K562 (cell line): ENCODE data around the gene DEFB124. TPM values are rescaled to one million over a fixed set of nuclear protein-coding genes. Genes with fewer than 3 reads are reported as not detected.

Experiments used
- CSDE1 ChIP-seq, 2 experiments: fragments of 450-650 bp; IDR thresholded peaks; 2 replicates each; pipeline ENCODE4 v1.6.1; 2016; ENCODE audit warnings: mild to moderate bottlenecking in 1 of 2
- CTBP1 ChIP-seq: fragments of 450-650 bp; IDR thresholded peaks from 2 replicates; pipeline ENCODE4 v1.6.1; 2016; ENCODE audit warnings: borderline replicate concordance
- MXI1 ChIP-seq: IDR thresholded peaks from 2 replicates; pipeline ENCODE4 v1.6.1; 2011; ENCODE audit warnings: low read depth, mild to moderate bottlenecking, improper control_type of control experiment, low read length
- RCOR1 ChIP-seq, 2 experiments: IDR thresholded peaks; 2 replicates each; pipeline ENCODE4 v1.6.1; 2012; ENCODE audit warnings: low read depth in 2 of 2, low read length in 2 of 2, borderline replicate concordance in 1 of 2, improper control_type of control experiment in 1 of 2
- RNF2 ChIP-seq: sonication (generic); IDR thresholded peaks from 2 replicates; pipeline ENCODE4 v1.6.1; 2016
- ZNF174 ChIP-seq: fragments of 250-450 bp; sonication (Bioruptor Pico); IDR thresholded peaks from 2 replicates; pipeline ENCODE4 v1.4.0; 2020; ENCODE audit warnings: mild to moderate bottlenecking
- polyA plus RNA-seq, 8 experiments: library from polyadenylated mRNA; depleted of rRNA in 4 of 8; stranded (reverse) in 5 of 8; unstranded in 3 of 8; fragments of >200 nt; fragmentation: Nextera tagmentation in 2 of 8; fragmentation: Illumina TruSeq in 1 of 8; extraction: Ambion mirVana in 2 of 8; extraction: Trizol in 1 of 8; gene quantifications; 2 replicates each; pipeline versions ENCODE4 v1.2.1 to v1.2.3, GENCODE V29; 2011 to 2014; ENCODE audit warnings: inconsistent platforms in 1 of 8, missing spikeins in 1 of 8
- total RNA-seq, 7 experiments: library from RNA; depleted of rRNA in 6 of 7; stranded (reverse); fragments of >200 nt in 6 of 7; fragmentation: Illumina TruSeq in 2 of 7; extraction: Trizol in 2 of 7; gene quantifications; 2 replicates each; pipeline versions ENCODE4 v1.2.1 to v1.2.3, GENCODE V29; 2011 to 2021; ENCODE audit warnings: low replicate concordance in 1 of 7
- TF ChIP-seq, protein P1 (sequence below): fragments of 250-450 bp; sonication (Bioruptor Pico); IDR thresholded peaks from 2 replicates; pipeline ENCODE4 v1.4.0; 2020
- TF ChIP-seq, protein P2 (sequence below), 2 experiments: fragments of 450-650 bp in 1 of 2; sonication (generic) in 1 of 2; formaldehyde crosslinking in 1 of 2; IDR thresholded peaks; 2 replicates each; pipeline versions ENCODE4 v1.7.1 to v1.9.0; 2016 to 2022; ENCODE audit warnings: inconsistent platforms in 1 of 2, mild to moderate bottlenecking in 1 of 2, missing genetic modification reagents in 1 of 2

Gene DEFB124
- total and polyA plus RNA-seq, 9 of the 15 experiments (the other 6 are each of a cell fraction or from before 2014, with no cell fraction given): not detected

DNA sequence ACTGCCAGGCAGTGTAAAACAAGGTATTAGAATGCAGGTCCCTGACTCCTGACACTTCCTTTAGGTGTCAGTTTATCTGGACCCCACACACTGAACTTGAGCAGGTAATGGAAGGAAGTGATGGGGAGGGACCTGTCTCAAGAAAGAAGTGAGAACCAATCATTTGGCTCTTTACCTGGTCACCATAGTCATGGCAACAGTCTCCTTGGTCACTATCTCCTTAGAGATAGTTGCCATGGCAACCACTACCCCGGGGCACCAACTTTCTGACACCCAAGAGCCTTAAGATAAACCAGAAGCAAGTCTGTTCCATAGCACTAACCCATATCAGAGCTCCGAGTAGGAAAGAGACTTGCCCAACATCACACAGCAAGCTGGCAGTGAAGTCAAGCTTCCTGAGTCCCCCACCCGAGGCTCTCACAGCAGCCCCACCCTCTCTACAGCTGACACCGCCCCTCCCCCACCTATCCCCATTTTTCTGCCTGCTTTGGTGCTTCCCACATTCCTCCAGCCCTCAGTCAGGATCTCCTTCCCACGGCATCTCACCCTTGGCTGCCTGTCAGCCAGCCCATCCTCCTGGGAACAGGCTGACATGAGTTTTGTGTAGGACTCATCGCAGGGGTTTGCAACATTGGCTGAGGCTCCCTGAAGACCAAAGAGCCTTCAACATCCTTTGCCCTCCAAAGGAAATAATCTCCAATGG is 23.1 kb upstream of the DEFB124 start (continued):
- TF ChIP-seq, protein P1, sequence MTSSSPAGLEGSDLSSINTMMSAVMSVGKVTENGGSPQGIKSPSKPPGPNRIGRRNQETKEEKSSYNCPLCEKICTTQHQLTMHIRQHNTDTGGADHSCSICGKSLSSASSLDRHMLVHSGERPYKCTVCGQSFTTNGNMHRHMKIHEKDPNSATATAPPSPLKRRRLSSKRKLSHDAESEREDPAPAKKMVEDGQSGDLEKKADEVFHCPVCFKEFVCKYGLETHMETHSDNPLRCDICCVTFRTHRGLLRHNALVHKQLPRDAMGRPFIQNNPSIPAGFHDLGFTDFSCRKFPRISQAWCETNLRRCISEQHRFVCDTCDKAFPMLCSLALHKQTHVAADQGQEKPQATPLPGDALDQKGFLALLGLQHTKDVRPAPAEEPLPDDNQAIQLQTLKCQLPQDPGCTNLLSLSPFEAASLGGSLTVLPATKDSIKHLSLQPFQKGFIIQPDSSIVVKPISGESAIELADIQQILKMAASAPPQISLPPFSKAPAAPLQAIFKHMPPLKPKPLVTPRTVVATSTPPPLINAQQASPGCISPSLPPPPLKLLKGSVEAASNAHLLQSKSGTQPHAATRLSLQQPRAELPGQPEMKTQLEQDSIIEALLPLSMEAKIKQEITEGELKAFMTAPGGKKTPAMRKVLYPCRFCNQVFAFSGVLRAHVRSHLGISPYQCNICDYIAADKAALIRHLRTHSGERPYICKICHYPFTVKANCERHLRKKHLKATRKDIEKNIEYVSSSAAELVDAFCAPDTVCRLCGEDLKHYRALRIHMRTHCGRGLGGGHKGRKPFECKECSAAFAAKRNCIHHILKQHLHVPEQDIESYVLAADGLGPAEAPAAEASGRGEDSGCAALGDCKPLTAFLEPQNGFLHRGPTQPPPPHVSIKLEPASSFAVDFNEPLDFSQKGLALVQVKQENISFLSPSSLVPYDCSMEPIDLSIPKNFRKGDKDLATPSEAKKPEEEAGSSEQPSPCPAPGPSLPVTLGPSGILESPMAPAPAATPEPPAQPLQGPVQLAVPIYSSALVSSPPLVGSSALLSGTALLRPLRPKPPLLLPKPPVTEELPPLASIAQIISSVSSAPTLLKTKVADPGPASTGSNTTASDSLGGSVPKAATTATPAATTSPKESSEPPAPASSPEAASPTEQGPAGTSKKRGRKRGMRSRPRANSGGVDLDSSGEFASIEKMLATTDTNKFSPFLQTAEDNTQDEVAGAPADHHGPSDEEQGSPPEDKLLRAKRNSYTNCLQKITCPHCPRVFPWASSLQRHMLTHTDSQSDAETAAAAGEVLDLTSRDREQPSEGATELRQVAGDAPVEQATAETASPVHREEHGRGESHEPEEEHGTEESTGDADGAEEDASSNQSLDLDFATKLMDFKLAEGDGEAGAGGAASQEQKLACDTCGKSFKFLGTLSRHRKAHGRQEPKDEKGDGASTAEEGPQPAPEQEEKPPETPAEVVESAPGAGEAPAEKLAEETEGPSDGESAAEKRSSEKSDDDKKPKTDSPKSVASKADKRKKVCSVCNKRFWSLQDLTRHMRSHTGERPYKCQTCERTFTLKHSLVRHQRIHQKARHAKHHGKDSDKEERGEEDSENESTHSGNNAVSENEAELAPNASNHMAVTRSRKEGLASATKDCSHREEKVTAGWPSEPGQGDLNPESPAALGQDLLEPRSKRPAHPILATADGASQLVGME (CRISPR knock-in tag): peak; percentile 72; the same call in 1 of the 2 replicates
- TF ChIP-seq CTBP1 (peak; percentile 67), RCOR1 (IDR thresholded peaks at IDR 0.05; ENCODE audit: borderline replicate concordance in 1 of 2, low read depth in 2 of 2, low read length in 2 of 2) (0 out of 4 replicates have a peak, but pooled peaks of 1 of the 2 experiments have one; percentile 31), RNF2 (peak; percentile 57; the same call in 1 of the 2 replicates), CSDE1 (IDR thresholded peaks at IDR 0.05) (peak in 1 of 2 experiments; percentile 96; a peak in 2 of 4 replicates), ZNF174 (CRISPR knock-in tag) (no peak), MXI1 (peak; percentile 99)
- TF ChIP-seq, protein P2, sequence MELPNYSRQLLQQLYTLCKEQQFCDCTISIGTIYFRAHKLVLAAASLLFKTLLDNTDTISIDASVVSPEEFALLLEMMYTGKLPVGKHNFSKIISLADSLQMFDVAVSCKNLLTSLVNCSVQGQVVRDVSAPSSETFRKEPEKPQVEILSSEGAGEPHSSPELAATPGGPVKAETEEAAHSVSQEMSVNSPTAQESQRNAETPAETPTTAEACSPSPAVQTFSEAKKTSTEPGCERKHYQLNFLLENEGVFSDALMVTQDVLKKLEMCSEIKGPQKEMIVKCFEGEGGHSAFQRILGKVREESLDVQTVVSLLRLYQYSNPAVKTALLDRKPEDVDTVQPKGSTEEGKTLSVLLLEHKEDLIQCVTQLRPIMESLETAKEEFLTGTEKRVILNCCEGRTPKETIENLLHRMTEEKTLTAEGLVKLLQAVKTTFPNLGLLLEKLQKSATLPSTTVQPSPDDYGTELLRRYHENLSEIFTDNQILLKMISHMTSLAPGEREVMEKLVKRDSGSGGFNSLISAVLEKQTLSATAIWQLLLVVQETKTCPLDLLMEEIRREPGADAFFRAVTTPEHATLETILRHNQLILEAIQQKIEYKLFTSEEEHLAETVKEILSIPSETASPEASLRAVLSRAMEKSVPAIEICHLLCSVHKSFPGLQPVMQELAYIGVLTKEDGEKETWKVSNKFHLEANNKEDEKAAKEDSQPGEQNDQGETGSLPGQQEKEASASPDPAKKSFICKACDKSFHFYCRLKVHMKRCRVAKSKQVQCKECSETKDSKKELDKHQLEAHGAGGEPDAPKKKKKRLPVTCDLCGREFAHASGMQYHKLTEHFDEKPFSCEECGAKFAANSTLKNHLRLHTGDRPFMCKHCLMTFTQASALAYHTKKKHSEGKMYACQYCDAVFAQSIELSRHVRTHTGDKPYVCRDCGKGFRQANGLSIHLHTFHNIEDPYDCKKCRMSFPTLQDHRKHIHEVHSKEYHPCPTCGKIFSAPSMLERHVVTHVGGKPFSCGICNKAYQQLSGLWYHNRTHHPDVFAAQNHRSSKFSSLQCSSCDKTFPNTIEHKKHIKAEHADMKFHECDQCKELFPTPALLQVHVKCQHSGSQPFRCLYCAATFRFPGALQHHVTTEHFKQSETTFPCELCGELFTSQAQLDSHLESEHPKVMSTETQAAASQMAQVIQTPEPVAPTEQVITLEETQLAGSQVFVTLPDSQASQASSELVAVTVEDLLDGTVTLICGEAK (IDR thresholded peaks at IDR 0.05): peak; percentile 81
- TF ChIP-seq, protein P2 (CRISPR knock-in tag; IDR thresholded peaks at IDR 0.05): no peak
